ENCODE data around the gene IAH1.

IAH1 gene

GRCh38 chr2:9473308-9473984 lies 905 bp upstream of the IAH1 start:
- TF ChIP-seq CTCF (conservative IDR thresholded peaks at IDR 0.05; ENCODE audit: low read length): peak; percentile 9; the same call in 1 of the 2 replicates
- H3K4me3 ChIP-seq (ENCODE audit: low read length): peak overlapping the region; percentile 79

DNA sequence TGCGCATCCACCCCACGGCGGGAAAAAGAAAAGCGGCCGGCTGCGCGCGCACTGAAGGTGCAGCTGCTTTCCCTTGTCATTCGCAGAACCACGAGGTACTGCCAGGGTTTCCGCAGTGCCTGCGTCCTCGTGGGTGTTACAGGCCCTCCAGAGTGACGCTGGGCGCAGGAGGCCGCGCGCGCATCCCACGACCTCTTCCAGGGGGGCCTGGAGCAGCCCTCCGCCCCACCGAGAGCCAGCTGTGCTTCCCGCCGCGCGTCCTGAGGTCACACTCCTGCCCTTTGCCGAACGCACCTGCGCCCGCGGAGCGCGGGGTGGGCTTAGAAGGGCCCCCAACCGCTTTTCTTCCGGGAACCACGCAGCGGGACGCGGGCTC lies 378 bp upstream of the IAH1 start:
- TF ChIP-seq CTCF (conservative IDR thresholded peaks at IDR 0.05; ENCODE audit: low read length): no peak
- peak overlapping the region; percentile 79 for H3K4me3 ChIP-seq (ENCODE audit: low read length)
- DNase-seq (ENCODE audit: low read depth): peak; percentile 30

More at GRCh38 chr2:9473308-9473984, 905 bp upstream of the IAH1 start:
- DNase-seq (ENCODE audit: low read depth): no peak

GRCh38 chr2:9477914-9478313 lies 3.6 kb downstream of the IAH1 start:
- DNase-seq (ENCODE audit: low read depth): no peak
- no peak for TF ChIP-seq CTCF (conservative IDR thresholded peaks at IDR 0.05; ENCODE audit: low read length)

GRCh38 chr2:9478526-9478925 lies 4.2 kb downstream of the IAH1 start:
- DNase-seq (ENCODE audit: low read depth): no peak
- no peak overlapping the region for H3K4me3 ChIP-seq (ENCODE audit: low read length)
- TF ChIP-seq CTCF (conservative IDR thresholded peaks at IDR 0.05; ENCODE audit: low read length): no peak

More at GRCh38 chr2:9477914-9478313, 3.6 kb downstream of the IAH1 start:
- H3K4me3 ChIP-seq (ENCODE audit: low read length): no peak overlapping the region

DNA sequence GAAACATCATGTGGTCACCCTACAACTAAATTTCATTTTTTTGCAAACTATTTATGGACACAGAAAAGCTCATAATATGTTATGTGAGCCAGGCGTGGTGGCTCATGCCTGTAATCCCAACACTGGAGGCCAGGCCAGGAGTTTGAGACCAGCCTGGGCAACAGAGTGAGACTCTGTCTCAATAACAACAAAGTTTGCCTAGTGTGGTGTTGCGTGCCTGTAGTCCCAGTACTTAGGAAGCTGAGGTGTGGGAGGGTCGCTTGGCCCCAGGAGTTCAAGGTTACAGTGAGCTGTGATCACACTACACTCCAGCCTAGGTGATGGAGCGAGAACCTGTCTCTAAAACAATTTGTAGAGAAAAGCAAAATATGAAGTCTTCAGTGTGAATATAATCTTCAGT lies 5.8 kb downstream of the IAH1 start:
- DNase-seq (ENCODE audit: low read depth): no peak
- no peak overlapping the region for H3K4me3 ChIP-seq (ENCODE audit: low read length)
- TF ChIP-seq CTCF (conservative IDR thresholded peaks at IDR 0.05; ENCODE audit: low read length): no peak

GRCh38 chr2:9483107-9483506 lies 8.8 kb downstream of the IAH1 start:
- no peak for TF ChIP-seq CTCF (conservative IDR thresholded peaks at IDR 0.05; ENCODE audit: low read length)
- DNase-seq (ENCODE audit: low read depth): no peak
- H3K4me3 ChIP-seq (ENCODE audit: low read length): no peak overlapping the region

DNA sequence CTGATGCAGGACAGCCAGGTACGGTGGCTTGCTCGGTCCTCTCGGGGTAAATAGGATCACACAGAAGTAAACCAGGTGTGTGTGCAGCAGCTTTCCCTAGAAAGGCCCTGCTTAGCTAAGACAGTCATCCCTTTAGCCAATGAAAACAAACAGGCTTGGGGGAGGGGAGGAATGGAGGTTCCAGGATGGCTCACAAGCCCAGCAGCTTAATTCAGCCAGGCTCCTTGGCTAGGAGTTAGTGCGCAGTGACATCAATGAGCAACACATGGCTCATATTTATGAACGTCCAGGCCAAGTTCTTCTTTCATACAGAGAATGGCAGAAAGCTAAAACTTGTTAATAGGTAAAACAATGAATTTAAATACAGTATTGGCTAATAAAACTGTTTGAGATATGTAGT lies 10.2 kb downstream of the IAH1 start:
- H3K4me3 ChIP-seq (ENCODE audit: low read length): no peak overlapping the region
- no peak for TF ChIP-seq CTCF (conservative IDR thresholded peaks at IDR 0.05; ENCODE audit: low read length)
- peak; percentile 42 for DNase-seq (ENCODE audit: low read depth)
